Osteocyte (in vitro differentiated cells): ENCODE results near the gene SERINC5. TPM values are rescaled to one million over a fixed set of nuclear protein-coding genes. Genes with fewer than 3 reads are reported as not detected.

Experiments
- DNase-seq: peaks from one replicate; pipeline ENCODE4 v3.0.0; 2021; ENCODE audit warnings: mixed read lengths; ENCODE audit not compliant: unreplicated experiment; ENCODE audit errors: extremely low spot score
- H3K27ac Mint-ChIP-seq: one replicate; pipeline ENCODE4 v1.8.0; 2021; ENCODE audit warnings: mild to moderate bottlenecking, mixed read lengths; ENCODE audit not compliant: unreplicated experiment
- H3K27me3 Mint-ChIP-seq: one replicate; pipeline ENCODE4 v1.8.0; 2021; ENCODE audit warnings: mixed read lengths; ENCODE audit not compliant: unreplicated experiment
- H3K36me3 Mint-ChIP-seq: one replicate; pipeline ENCODE4 v1.8.0; 2021; ENCODE audit warnings: mixed read lengths; ENCODE audit not compliant: unreplicated experiment
- H3K4me1 Mint-ChIP-seq: one replicate; pipeline ENCODE4 v1.8.0; 2021; ENCODE audit warnings: mixed read lengths; ENCODE audit not compliant: unreplicated experiment
- H3K4me3 Mint-ChIP-seq: one replicate; pipeline ENCODE4 v1.8.0; 2021; ENCODE audit warnings: mild to moderate bottlenecking, moderate library complexity, mixed read lengths; ENCODE audit not compliant: unreplicated experiment
- H3K9me3 Mint-ChIP-seq: one replicate; pipeline ENCODE4 v1.8.0; 2021; ENCODE audit warnings: mixed read lengths; ENCODE audit not compliant: unreplicated experiment
- total RNA-seq: library from RNA; stranded (reverse); gene quantifications from 2 replicates; pipeline ENCODE4 v1.2.1, GENCODE V29; 2021
- TF ChIP-seq, protein P1 (sequence below): fragments of 200-600 bp; sonication (generic); IDR thresholded peaks from 2 replicates; pipeline ENCODE4 v1.5.0; 2021; ENCODE audit warnings: antibody characterized with exemption, mild to moderate bottlenecking, moderate library complexity

SERINC5 gene
- total RNA-seq, 1 donor from 2014 or later: 43.2 TPM

GRCh38 chr5:80106916-80107315 is 148.9 kb downstream of the SERINC5 start:
- Mint-ChIP-seq H3K36me3 (no peaks in the 10 kb centered on the region), H3K27me3 (no peaks in the 10 kb centered on the region), H3K4me1 (peaks cover 12% of the 10 kb centered on the region), H3K4me3 (no peak overlapping the region), H3K27ac (no peak overlapping the region), H3K9me3 (peaks cover 3% of the 10 kb centered on the region)
- DNase-seq: no peak
- TF ChIP-seq, protein P1, sequence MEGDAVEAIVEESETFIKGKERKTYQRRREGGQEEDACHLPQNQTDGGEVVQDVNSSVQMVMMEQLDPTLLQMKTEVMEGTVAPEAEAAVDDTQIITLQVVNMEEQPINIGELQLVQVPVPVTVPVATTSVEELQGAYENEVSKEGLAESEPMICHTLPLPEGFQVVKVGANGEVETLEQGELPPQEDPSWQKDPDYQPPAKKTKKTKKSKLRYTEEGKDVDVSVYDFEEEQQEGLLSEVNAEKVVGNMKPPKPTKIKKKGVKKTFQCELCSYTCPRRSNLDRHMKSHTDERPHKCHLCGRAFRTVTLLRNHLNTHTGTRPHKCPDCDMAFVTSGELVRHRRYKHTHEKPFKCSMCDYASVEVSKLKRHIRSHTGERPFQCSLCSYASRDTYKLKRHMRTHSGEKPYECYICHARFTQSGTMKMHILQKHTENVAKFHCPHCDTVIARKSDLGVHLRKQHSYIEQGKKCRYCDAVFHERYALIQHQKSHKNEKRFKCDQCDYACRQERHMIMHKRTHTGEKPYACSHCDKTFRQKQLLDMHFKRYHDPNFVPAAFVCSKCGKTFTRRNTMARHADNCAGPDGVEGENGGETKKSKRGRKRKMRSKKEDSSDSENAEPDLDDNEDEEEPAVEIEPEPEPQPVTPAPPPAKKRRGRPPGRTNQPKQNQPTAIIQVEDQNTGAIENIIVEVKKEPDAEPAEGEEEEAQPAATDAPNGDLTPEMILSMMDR: no peak

DNA sequence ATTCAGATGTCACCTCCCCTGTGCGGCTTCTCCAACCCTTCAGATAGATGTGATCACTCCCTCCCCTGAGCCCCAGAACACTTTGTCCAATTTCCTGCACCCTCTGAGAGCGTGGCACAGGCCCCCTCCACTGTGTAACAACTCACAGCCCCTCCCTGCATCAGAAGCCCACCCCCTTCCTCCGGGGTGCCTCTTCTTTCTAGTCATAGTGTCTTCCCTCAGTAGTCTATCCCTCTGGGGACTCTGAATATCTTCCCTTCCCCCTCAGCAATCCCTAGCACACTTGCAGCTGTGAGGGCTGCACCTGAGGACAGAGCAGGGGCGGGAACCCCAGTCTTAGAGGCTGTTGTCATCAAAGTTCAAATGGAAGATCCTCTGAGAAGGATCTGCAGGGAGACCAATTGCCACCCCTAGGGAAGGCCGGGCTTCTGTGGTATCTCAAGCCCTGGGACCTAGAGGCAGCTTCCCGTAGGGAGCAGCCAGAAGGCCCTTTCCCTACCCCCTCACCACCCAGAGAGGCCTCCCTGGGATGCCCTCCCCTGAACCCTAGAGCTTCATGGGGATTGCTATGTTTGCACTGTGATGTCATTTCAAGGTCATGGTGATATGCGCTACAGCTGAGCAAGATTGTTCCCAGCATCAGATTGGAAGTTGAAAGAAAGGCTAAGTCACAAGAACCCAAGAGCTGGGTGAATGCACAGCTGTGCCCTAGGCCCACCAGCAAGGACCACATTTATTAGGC is 150.0 kb downstream of the SERINC5 start:
- no peak for DNase-seq
- no peaks in the 10 kb centered on the region for H3K36me3 Mint-ChIP-seq
- peaks cover 3% of the 10 kb centered on the region for H3K9me3 Mint-ChIP-seq
- no peaks in the 10 kb centered on the region for H3K27me3 Mint-ChIP-seq
- no peak overlapping the region for H3K27ac Mint-ChIP-seq
- TF ChIP-seq, protein P1: no peak
- H3K4me3 Mint-ChIP-seq: no peak overlapping the region
- peaks cover 12% of the 10 kb centered on the region for H3K4me1 Mint-ChIP-seq

DNA sequence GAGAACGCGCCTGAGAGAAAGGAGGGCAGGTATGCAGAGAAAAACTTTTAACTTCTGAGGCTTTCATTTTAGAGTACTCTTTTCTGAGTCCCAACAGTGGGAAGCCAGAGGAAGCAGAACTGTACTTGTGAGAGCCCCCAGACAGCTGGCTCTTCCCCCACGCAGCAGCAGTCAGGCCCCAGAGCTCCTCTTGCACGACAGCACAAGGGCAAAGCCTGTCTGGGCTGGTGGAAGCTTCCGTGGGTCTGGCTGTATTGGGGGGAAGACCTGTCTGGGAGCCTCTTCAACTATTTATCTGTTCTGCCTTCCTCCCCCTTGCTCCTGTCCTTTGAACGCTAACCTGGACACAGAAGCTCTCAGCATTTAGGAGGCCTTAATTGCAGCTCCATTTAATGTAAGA is 152.5 kb downstream of the SERINC5 start:
- TF ChIP-seq, protein P1: no peak
- Mint-ChIP-seq H3K9me3 (no peaks in the 10 kb centered on the region), H3K36me3 (no peaks in the 10 kb centered on the region), H3K27ac (no peak overlapping the region), H3K4me1 (no peaks in the 10 kb centered on the region), H3K27me3 (no peaks in the 10 kb centered on the region), H3K4me3 (no peak overlapping the region)
- DNase-seq: no peak

GRCh38 chr5:80101993-80102392 is 153.9 kb downstream of the SERINC5 start:
- no peak for DNase-seq
- no peaks in the 10 kb centered on the region for H3K36me3 Mint-ChIP-seq
- H3K27ac Mint-ChIP-seq: no peak overlapping the region
- H3K9me3 Mint-ChIP-seq: no peaks in the 10 kb centered on the region
- H3K27me3 Mint-ChIP-seq: no peaks in the 10 kb centered on the region
- no peak overlapping the region for H3K4me3 Mint-ChIP-seq
- H3K4me1 Mint-ChIP-seq: no peaks in the 10 kb centered on the region
- TF ChIP-seq, protein P1: no peak

DNA sequence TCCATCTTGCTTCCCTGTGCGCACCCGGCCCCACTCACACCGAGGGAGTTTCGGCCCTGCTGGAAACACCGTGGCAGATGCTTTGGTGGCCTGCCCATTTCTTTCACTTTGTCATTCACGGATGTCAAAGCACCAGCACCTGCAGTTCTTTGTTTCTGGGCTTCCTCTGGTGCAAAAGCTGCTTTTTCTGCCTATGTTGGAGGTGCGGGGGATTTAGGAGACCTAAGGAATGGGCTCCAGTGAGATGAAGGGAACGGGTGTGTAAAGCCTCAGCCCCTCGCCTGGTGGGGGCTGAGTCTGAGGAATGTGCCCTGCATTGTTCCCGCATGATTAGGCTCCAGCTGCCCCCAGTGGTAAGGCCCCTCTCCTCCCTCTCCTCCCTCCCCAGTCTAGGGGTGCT is 158.4 kb downstream of the SERINC5 start:
- Mint-ChIP-seq H3K27me3 (no peaks in the 10 kb centered on the region), H3K36me3 (no peaks in the 10 kb centered on the region), H3K4me1 (peaks cover 7% of the 10 kb centered on the region), H3K9me3 (no peaks in the 10 kb centered on the region), H3K27ac (no peak overlapping the region), H3K4me3 (no peak overlapping the region)
- TF ChIP-seq, protein P1: no peak
- no peak for DNase-seq
